Measurements from ENCODE around the gene CPE. TPM values are rescaled to one million over a fixed set of nuclear protein-coding genes. Genes with fewer than 3 reads are reported as not detected.

CPE gene
- total and polyA plus RNA-seq, 12 donors = 24.8 to 272 (median 117) TPM

DNA sequence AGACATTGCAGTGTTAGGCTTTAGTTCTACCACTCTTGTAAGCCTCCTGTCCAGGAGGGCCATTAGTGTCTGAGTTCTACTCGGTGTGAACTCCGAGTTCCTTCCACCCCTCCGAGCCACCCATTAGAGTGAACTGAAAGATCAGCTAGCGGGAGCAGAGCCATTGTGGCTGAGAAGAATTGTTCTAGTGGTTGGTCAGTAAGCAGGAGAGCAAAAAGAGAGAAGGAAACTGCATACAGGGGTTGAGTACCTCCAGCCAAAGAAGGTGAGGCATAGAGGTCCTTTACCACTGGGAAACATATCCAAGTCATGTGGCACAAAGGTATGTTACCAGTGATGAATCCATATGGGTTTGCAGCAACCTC lies 96.9 kb downstream of the CPE start:
- 93 to 100% (median 97%) methylated on average over 4 of the region's 4 CpGs for WGBS, 4 donors
- no peak for DNase-seq
- no peak overlapping the region for H3K4me3 ChIP-seq
- H3K4me1 ChIP-seq (replicated peaks in 1 of 2) = no peaks in the 10 kb centered on the region
- intact Hi-C loops (cut with DNase I) = no loop called here
- H3K27ac ChIP-seq = no peak overlapping the region
- no peaks in the 10 kb centered on the region for H3K36me3 ChIP-seq (replicated peaks in 1 of 2)
- TF ChIP-seq, protein P1, sequence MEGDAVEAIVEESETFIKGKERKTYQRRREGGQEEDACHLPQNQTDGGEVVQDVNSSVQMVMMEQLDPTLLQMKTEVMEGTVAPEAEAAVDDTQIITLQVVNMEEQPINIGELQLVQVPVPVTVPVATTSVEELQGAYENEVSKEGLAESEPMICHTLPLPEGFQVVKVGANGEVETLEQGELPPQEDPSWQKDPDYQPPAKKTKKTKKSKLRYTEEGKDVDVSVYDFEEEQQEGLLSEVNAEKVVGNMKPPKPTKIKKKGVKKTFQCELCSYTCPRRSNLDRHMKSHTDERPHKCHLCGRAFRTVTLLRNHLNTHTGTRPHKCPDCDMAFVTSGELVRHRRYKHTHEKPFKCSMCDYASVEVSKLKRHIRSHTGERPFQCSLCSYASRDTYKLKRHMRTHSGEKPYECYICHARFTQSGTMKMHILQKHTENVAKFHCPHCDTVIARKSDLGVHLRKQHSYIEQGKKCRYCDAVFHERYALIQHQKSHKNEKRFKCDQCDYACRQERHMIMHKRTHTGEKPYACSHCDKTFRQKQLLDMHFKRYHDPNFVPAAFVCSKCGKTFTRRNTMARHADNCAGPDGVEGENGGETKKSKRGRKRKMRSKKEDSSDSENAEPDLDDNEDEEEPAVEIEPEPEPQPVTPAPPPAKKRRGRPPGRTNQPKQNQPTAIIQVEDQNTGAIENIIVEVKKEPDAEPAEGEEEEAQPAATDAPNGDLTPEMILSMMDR (IDR thresholded peaks at IDR 0.05) = no peak
- TF ChIP-seq POLR2A (IDR thresholded peaks at IDR 0.05) = no peak
- no peaks in the 10 kb centered on the region for H3K27me3 ChIP-seq
- H3K9me3 ChIP-seq (replicated peaks in 1 of 3) = peaks cover 0 to 6% (median 0%) of the 10 kb centered on the region in 3 donors

DNA sequence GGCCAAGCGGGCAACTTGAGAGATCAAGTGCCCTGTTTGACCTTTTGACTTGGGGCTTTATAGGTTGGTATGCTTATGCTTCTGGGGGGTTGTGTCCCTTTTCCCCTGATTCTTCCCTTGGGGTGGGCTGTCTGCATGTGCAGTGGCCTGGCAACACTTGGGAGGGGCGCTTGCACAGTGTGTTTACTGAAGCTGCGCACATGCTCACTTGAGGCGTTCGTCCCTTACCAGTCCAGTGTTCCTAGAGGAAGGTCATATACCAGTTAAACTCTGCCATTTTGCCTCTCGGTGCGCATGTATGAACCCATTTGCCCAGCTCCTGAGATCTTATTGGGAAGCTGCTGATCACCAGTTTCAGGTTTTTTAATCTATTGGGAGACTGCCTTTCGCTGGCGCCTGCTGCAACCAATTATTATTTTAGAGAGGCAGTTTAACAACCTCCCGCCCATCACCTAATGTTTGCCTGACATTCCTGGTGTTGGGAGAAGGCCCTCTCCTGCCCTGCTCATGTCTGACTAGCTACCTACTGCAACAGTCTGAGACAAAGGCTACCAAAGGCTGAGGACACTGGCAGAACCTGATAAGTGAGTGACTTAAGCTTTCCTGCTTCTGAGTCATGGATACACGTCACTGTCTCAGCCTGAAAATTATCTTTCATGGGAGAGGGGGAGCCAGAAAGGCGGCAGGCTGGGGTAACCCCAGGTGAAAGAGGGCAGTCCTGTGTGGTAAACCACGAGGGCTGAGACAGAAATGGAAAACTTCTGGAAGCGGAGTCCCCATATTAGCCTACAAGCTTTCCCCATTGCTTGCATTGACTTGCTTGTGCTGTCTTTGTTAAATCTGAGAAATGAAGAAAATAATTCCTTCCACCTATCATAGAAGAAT lies 97.6 kb downstream of the CPE start:
- TF ChIP-seq, protein P1 (IDR thresholded peaks at IDR 0.05) = no peak
- TF ChIP-seq POLR2A (IDR thresholded peaks at IDR 0.05) = no peak
- H3K9me3 ChIP-seq (replicated peaks in 1 of 3) = peaks cover 0 to 6% (median 0%) of the 10 kb centered on the region in 3 donors
- no peak overlapping the region for H3K27ac ChIP-seq
- no peak overlapping the region for H3K4me3 ChIP-seq
- WGBS, 4 donors = 85 to 88% (median 87%) methylated on average over 14 of the region's 14 CpGs
- DNase-seq = peak in 3 of 7 donors; percentile 17 to 27 (median 25)
- no peaks in the 10 kb centered on the region for H3K36me3 ChIP-seq (replicated peaks in 1 of 2)
- H3K4me1 ChIP-seq (replicated peaks in 1 of 2) = no peaks in the 10 kb centered on the region
- intact Hi-C loops (cut with DNase I) = no loop called here
- H3K27me3 ChIP-seq = no peaks in the 10 kb centered on the region

DNA sequence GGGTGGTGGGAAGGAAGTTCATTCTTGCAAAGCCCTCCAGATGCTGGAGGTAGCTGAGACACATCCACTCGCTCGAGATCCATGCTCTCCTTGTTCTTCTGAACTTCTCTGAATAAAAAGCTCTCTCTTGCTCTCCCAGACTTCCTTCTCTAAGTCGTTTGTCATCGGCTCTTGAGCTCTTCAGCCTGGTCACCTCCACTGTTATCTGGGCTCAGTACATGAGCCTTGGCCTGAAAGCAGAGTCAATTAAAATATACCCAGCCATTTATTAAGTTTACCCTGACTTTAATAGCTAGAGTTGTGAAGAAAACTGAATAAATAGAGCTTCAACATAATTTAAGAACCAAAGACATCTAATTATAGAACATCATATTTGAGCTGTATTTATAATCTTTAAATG lies 99.0 kb downstream of the CPE start:
- no peak for TF ChIP-seq POLR2A (IDR thresholded peaks at IDR 0.05)
- TF ChIP-seq, protein P1 (IDR thresholded peaks at IDR 0.05) = no peak
- Histone ChIP-seq H3K9me3 (replicated peaks in 1 of 3) (no peaks in the 10 kb centered on the region), H3K27ac (no peak overlapping the region), H3K27me3 (no peaks in the 10 kb centered on the region), H3K4me1 (replicated peaks in 1 of 2) (no peaks in the 10 kb centered on the region), H3K36me3 (replicated peaks in 1 of 2) (no peaks in the 10 kb centered on the region), H3K4me3 (no peak overlapping the region)
- WGBS, 4 donors = 65 to 76% (median 69%) methylated on average over 4 of the region's 4 CpGs
- intact Hi-C loops (cut with DNase I) = no loop called here
- no peak for DNase-seq

DNA sequence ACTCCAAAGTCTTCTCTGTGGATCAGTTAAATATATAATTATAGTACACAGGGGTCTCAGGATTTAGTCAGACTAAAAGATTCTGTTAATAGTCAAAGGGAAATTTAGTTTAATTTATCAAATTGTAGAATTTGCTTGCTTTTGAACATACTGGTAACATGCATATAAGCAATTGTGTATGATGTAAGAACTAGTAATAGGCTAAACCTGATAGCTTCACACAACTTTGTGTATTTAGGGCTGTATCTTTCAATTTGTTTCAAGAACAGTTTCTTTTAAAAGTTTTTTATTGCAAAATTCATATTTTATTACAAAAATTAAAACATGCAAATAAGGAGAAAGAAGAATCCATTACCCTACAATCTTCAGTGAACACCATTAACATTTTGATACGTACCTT lies 99.5 kb downstream of the CPE start:
- no peak for DNase-seq
- 80 to 94% (median 93%) methylated on average over 1 of the region's 1 CpG for WGBS, 4 donors
- Histone ChIP-seq H3K27ac (no peak overlapping the region), H3K27me3 (no peaks in the 10 kb centered on the region), H3K4me1 (replicated peaks in 1 of 2) (no peaks in the 10 kb centered on the region), H3K36me3 (replicated peaks in 1 of 2) (no peaks in the 10 kb centered on the region), H3K4me3 (no peak overlapping the region), H3K9me3 (replicated peaks in 1 of 3) (no peaks in the 10 kb centered on the region)
- no peak for TF ChIP-seq POLR2A (IDR thresholded peaks at IDR 0.05)
- TF ChIP-seq, protein P1 (IDR thresholded peaks at IDR 0.05) = no peak
- intact Hi-C loops (cut with DNase I) = no loop called here

All from adrenal gland (tissue), 12 donors.